Vagina (tissue), 2 donors: ENCODE data around the gene PMM2. TPM values are rescaled to one million over a fixed set of nuclear protein-coding genes. Genes with fewer than 3 reads are reported as not detected.

Source experiments
- DNase-seq, 2 donors: peaks; one replicate each; pipeline ENCODE4 v3.0.0-alpha.2; 2017; ENCODE audit errors: extremely low spot score in 2 of 2
- H3K27ac ChIP-seq: fragments of 200-600 bp; sonication (generic); one replicate; pipeline ENCODE4 v1.5.1; 2019
- H3K27me3 ChIP-seq: fragments of 200-600 bp; sonication (generic); one replicate; pipeline ENCODE4 v1.5.1; 2019
- H3K36me3 ChIP-seq, 2 donors: fragments of 200-600 bp; sonication (generic); one replicate each; pipeline ENCODE4 v1.5.1; 2017 to 2019
- H3K4me1 ChIP-seq: fragments of 200-600 bp; sonication (generic); one replicate; pipeline ENCODE4 v1.5.1; 2019
- H3K4me3 ChIP-seq, 2 donors: fragments of 200-600 bp; sonication (generic); 1 replicate in 1 of 2; 2 replicates in 1 of 2; pipeline ENCODE4 v1.5.1; 2016 to 2019
- H3K9me3 ChIP-seq: fragments of 200-600 bp; sonication (generic); one replicate; pipeline ENCODE4 v1.5.1; 2019
- POLR2A ChIP-seq, 2 donors: fragments of 450-650 bp; IDR thresholded peaks; one replicate each; pipeline ENCODE4 v1.6.1; 2017; ENCODE audit warnings: antibody characterized with exemption in 2 of 2, mild to moderate bottlenecking in 2 of 2, moderate library complexity in 2 of 2
- POLR2AphosphoS5 ChIP-seq, 2 donors: sonication (generic); formaldehyde crosslinking; IDR thresholded peaks; one replicate each; pipeline ENCODE4 v1.9.0; 2017; ENCODE audit warnings: antibody characterized with exemption in 2 of 2, mild to moderate bottlenecking in 2 of 2, low read depth in 1 of 2; ENCODE audit not compliant: insufficient read depth in 1 of 2
- intact Hi-C: fragments of 100-400 bp; cut with DNase I; formaldehyde crosslinking; loops from one replicate; pipeline ENCODE4 v1.15.1; 2023
- total RNA-seq: library from RNA; depleted of rRNA; stranded (reverse); fragments of >200 nt; gene quantifications from one replicate; pipeline ENCODE4 v1.2.3, GENCODE V29; 2016
- TF ChIP-seq, protein P1 (sequence below), 3 experiments: fragments of 450-650 bp in 2 of 3; fragments of 200-600 bp in 1 of 3; sonication (generic) in 1 of 3; IDR thresholded peaks; one replicate each; pipeline ENCODE4 v1.5.1; 2017 to 2019; ENCODE audit warnings: antibody characterized with exemption in 3 of 3, mild to moderate bottlenecking in 2 of 3, moderate library complexity in 2 of 3

The PMM2 gene
- total RNA-seq, 1 donor from 2014 or later, result 21.4 TPM

DNA sequence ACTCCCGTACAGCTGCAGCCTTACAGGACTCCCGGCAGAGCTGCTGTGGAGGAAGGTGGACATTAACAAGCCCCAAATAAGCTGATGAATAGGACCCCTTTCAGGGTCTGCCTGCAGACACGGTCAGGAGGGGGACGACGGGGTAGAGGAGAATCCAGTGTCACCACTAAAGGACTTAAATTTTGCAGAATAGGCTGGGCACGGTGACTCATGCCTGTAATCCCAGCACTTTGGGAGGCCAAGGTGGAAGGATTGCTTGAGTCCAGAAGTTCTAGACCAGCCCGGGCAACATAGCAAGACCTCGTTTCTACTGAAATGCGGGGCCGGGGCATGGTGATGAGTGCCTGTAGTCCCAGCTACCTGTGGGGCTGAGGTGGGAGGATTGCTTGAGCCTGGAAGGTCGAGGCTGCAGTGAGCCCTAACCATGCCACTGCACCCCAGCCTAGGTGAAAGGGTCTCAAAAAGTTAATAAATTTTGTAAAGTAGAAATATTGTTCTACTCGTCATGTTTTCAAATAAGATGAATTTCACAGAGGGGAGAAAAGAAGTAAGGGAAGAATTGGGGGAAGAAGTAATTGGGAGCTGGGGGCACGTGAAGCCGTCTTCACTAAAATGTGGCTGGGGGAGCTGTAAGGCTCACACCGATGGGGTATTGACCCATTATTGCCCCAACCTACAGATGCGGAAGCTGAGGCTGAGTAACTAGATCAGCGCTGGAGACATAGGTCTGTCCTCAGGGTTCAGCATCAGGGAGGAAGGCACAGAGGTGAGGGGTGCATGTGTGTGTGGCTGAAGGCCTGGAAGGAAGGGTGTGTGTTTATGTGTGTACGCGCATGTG is 89.2 kb downstream of the PMM2 start:
- peaks cover 0 to 11% of the 10 kb centered on the region in 2 donors for H3K36me3 ChIP-seq
- H3K9me3 ChIP-seq, result no peaks in the 10 kb centered on the region
- no peak overlapping the region for H3K27ac ChIP-seq
- TF ChIP-seq POLR2AphosphoS5 (IDR thresholded peaks at IDR 0.05; ENCODE audit: insufficient read depth in 1 of 2, low read depth in 1 of 2) (no peak), POLR2A (IDR thresholded peaks at IDR 0.05) (no peak)
- TF ChIP-seq, protein P1, sequence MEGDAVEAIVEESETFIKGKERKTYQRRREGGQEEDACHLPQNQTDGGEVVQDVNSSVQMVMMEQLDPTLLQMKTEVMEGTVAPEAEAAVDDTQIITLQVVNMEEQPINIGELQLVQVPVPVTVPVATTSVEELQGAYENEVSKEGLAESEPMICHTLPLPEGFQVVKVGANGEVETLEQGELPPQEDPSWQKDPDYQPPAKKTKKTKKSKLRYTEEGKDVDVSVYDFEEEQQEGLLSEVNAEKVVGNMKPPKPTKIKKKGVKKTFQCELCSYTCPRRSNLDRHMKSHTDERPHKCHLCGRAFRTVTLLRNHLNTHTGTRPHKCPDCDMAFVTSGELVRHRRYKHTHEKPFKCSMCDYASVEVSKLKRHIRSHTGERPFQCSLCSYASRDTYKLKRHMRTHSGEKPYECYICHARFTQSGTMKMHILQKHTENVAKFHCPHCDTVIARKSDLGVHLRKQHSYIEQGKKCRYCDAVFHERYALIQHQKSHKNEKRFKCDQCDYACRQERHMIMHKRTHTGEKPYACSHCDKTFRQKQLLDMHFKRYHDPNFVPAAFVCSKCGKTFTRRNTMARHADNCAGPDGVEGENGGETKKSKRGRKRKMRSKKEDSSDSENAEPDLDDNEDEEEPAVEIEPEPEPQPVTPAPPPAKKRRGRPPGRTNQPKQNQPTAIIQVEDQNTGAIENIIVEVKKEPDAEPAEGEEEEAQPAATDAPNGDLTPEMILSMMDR (IDR thresholded peaks at IDR 0.05), result no peak
- no peak overlapping the region for H3K4me3 ChIP-seq
- peaks cover 28% of the 10 kb centered on the region for H3K4me1 ChIP-seq
- DNase-seq, result no peak
- intact Hi-C loops, result no loop called here
- H3K27me3 ChIP-seq, result no peaks in the 10 kb centered on the region

DNA sequence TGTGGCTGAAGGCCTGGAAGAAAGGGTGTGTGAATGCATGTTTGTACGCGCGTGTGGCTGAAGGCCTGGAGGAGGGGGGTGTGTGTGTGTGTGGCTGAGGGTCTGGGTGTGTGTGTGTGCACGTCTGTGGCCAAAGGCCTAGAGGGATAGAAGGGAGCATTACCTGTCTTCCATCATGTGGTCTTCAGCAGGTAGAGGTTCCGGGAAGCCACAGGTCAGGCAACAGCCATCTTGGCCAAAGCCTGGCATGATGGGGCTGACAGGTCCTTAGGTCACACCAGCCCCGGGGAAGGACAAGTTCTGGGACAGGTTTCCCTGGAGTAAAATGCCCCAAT is 89.8 kb downstream of the PMM2 start:
- intact Hi-C loops, result no loop called here
- H3K4me1 ChIP-seq, result peaks cover 28% of the 10 kb centered on the region
- H3K27ac ChIP-seq, result no peak overlapping the region
- peaks cover 0 to 17% of the 10 kb centered on the region in 2 donors for H3K36me3 ChIP-seq
- no peak for DNase-seq
- H3K9me3 ChIP-seq, result no peaks in the 10 kb centered on the region
- TF ChIP-seq, protein P1 (IDR thresholded peaks at IDR 0.05), result no peak
- TF ChIP-seq POLR2AphosphoS5 (IDR thresholded peaks at IDR 0.05; ENCODE audit: insufficient read depth in 1 of 2, low read depth in 1 of 2), result no peak
- no peak overlapping the region for H3K4me3 ChIP-seq
- H3K27me3 ChIP-seq, result no peaks in the 10 kb centered on the region

DNA sequence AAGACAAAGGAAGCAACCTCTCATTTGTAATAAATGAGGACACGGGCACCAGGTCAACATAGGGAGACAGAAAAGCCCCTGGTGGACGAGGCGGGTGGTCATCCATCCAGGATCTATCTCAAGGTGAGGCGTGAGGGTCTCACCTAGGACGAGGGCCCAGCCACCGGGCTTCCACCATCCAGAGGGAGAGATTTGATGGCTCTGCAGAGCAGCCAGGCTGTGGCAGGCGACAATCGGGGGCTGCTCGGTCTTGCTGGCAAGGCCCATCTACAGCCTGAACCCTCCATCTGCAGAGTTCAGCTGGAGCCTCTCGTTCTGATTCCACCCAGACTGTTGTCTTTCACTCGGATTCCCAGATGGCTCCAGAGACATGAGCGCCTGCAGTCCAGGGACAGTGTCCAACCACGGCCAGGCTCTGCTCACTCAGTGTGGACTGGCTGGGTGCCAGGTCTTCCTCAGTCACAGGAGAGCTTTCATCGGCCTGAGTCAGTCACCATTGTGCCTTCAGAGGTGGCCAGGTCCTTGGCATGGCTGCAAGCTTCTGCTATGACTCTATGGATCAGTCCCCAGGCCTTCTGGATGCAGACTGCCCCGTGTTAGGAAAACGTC is 90.4 kb downstream of the PMM2 start:
- Histone ChIP-seq H3K36me3 (peaks cover 0 to 17% of the 10 kb centered on the region in 2 donors), H3K27me3 (no peaks in the 10 kb centered on the region), H3K27ac (no peak overlapping the region), H3K4me1 (peaks cover 28% of the 10 kb centered on the region), H3K9me3 (no peaks in the 10 kb centered on the region), H3K4me3 (no peak overlapping the region)
- DNase-seq, result no peak
- intact Hi-C loops, result no loop called here
- TF ChIP-seq POLR2A (IDR thresholded peaks at IDR 0.05) (no peak), POLR2AphosphoS5 (IDR thresholded peaks at IDR 0.05; ENCODE audit: insufficient read depth in 1 of 2, low read depth in 1 of 2) (no peak)
- TF ChIP-seq, protein P1 (IDR thresholded peaks at IDR 0.05), result no peak

DNA sequence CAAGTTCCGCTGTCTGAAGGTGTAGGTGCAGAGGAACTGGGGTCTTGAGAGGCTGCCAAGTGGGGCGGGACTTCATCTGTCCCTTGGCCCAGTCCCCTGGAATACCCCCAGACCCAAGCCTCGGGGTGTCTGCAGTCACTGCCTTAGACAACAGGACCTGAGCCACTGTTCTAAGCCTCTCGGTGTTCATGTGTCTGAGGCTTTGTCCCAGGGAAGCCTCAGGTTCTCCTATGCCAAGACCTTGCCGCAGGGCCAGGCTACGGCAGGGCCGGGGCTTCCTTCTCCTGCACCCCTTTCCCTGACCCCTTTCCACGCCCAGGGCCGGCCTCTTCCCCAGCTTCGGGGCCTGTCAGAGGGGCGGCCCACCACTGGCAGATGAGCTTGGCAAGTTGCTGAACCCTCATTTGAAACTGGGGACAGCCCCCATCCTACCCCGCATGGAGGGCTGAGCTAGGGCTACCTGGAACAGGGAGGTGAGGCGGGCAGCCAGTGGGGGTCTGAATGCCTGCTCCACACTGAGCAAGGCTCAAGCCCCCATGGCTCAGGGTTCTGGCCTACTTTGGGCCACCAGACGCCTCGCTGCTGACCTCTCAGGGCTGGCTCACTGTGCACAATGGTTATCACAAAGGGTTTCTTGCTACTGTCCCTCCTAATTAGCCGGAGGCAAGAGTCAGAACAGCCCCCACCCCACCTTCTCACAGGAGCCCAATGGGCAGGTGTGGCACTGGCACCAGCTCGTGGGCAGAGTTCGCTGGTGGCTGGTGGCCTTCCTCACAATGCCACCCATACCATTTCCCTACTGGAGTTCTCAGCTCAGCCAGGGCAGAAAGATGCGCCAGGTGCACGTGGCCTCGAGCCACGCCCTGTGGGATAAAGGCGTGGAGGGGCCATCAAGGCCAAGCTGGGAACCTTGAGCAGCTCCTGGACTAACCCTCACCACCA is 91.6 kb downstream of the PMM2 start:
- Histone ChIP-seq H3K27me3 (no peaks in the 10 kb centered on the region), H3K4me3 (no peak overlapping the region), H3K4me1 (peaks cover 27% of the 10 kb centered on the region), H3K9me3 (no peaks in the 10 kb centered on the region), H3K27ac (no peak overlapping the region), H3K36me3 (peaks cover 0 to 28% of the 10 kb centered on the region in 2 donors)
- intact Hi-C loops, result no loop called here
- no peak for TF ChIP-seq POLR2A (IDR thresholded peaks at IDR 0.05)
- TF ChIP-seq, protein P1 (IDR thresholded peaks at IDR 0.05), result no peak
- no peak for TF ChIP-seq POLR2AphosphoS5 (IDR thresholded peaks at IDR 0.05; ENCODE audit: insufficient read depth in 1 of 2, low read depth in 1 of 2)
- no peak for DNase-seq
